ENCODE data around the gene CASKIN2.

- TF ChIP-seq GLIS3 (CRISPR knock-in tag; IDR thresholded peaks at IDR 0.05) (no peak), PATZ1 (CRISPR knock-in tag; IDR thresholded peaks at IDR 0.05; ENCODE audit: borderline replicate concordance) (no peak), RARB (CRISPR knock-in tag; IDR thresholded peaks at IDR 0.05) (no peak), CREB5 (CRISPR knock-in tag; IDR thresholded peaks at IDR 0.05; ENCODE audit: low read depth) (no peak), TCF4 (CRISPR knock-in tag; IDR thresholded peaks at IDR 0.05; ENCODE audit: borderline replicate concordance) (no peak), ZFP3 (CRISPR knock-in tag; IDR thresholded peaks at IDR 0.05) (no peak), SNAI2 (CRISPR knock-in tag; IDR thresholded peaks at IDR 0.05) (no peak), TSHZ2 (CRISPR knock-in tag; IDR thresholded peaks at IDR 0.05) (no peak), ISL1 (CRISPR knock-in tag; IDR thresholded peaks at IDR 0.05) (no peak), ZFP30 (CRISPR knock-in tag; IDR thresholded peaks at IDR 0.05) (no peak), PPARA (CRISPR knock-in tag; IDR thresholded peaks at IDR 0.05; ENCODE audit: borderline replicate concordance) (no peak), OSR1 (CRISPR knock-in tag; IDR thresholded peaks at IDR 0.05) (no peak), ESRRG (CRISPR knock-in tag; IDR thresholded peaks at IDR 0.05) (no peak), CSDC2 (CRISPR knock-in tag; IDR thresholded peaks at IDR 0.05) (no peak)
Observed at GRCh38 chr17:75503337-75503950, 11.9 kb downstream of the CASKIN2 start.

All from SK-N-SH treated with all-trans-retinoic acid at 6 μM for 48 hours (cell line).